Epithelial cell of prostate (primary cell): ENCODE measurements around the gene IRAK4.

ENCODE experiments used
- DNase-seq: peaks from one replicate; pipeline ENCODE4 v3.0.0-alpha.2; 2011; ENCODE audit warnings: low read depth, low spot score
- H3K27ac ChIP-seq: fragments of 450-650 bp; 2 replicates; pipeline ENCODE4 v1.5.1; 2017; ENCODE audit warnings: mild to moderate bottlenecking

The IRAK4 gene

GRCh38 chr12:43763769-43764168, 5.0 kb downstream of the IRAK4 start:
- no peak overlapping the region for H3K27ac ChIP-seq

GRCh38 chr12:43764528-43764927, 5.8 kb downstream of the IRAK4 start:
- no peak overlapping the region for H3K27ac ChIP-seq
- DNase-seq, result no peak

More at GRCh38 chr12:43763769-43764168, 5.0 kb downstream of the IRAK4 start:
- no peak for DNase-seq

GRCh38 chr12:43766291-43766690, 7.5 kb downstream of the IRAK4 start:
- no peak overlapping the region for H3K27ac ChIP-seq
- no peak for DNase-seq

DNA sequence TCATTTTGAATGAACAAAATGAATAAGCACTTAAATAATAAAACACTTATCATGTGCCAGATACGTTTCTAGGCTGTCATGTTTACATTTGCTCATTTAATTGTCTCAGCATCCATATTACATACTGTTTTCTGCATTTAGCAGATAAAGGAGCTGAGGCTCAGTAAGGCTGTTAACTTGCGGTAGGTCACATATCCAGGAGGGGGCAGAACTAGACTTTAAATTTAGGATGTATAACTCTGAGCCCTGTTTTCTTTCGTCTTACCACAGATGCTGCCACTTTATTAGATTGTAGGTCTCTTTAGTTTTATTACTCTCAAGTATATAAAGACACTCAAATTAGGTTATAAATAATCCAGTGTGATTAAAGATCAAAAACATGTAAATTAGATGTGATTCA, 17.7 kb downstream of the IRAK4 start:
- DNase-seq, result no peak
- H3K27ac ChIP-seq, result no peak overlapping the region

GRCh38 chr12:43786899-43787693, 28.3 kb downstream of the IRAK4 start:
- no peak overlapping the region for H3K27ac ChIP-seq

DNA sequence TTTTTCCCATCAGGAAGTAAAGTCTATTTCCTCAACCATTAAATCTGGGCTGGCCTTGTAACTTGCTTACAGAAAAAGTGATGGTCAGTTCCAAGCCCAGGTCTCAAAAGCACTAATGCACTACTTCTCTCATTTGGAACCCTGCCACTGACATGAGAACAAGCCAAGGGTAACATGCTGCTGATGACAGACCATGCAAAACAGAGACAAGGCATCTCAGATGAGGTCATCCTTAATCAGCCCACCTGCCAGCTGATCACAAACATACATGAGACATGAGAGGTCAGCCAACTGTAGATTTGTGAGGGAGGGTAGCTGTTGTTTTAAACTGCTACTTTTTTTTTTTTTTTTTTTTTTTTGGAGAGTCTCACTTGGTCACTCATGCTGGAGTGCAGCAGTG, 31.2 kb downstream of the IRAK4 start:
- H3K27ac ChIP-seq, result peak overlapping the region; percentile 36
- no peak for DNase-seq

More at GRCh38 chr12:43786899-43787693, 28.3 kb downstream of the IRAK4 start:
- DNase-seq, result no peak

GRCh38 chr12:43795716-43796280, 37.0 kb downstream of the IRAK4 start:
- H3K27ac ChIP-seq, result no peak overlapping the region
- no peak for DNase-seq

- no peak for DNase-seq
- H3K27ac ChIP-seq, result no peak overlapping the region
Observed at GRCh38 chr12:43797561-43798217, 38.9 kb downstream of the IRAK4 start.

DNA sequence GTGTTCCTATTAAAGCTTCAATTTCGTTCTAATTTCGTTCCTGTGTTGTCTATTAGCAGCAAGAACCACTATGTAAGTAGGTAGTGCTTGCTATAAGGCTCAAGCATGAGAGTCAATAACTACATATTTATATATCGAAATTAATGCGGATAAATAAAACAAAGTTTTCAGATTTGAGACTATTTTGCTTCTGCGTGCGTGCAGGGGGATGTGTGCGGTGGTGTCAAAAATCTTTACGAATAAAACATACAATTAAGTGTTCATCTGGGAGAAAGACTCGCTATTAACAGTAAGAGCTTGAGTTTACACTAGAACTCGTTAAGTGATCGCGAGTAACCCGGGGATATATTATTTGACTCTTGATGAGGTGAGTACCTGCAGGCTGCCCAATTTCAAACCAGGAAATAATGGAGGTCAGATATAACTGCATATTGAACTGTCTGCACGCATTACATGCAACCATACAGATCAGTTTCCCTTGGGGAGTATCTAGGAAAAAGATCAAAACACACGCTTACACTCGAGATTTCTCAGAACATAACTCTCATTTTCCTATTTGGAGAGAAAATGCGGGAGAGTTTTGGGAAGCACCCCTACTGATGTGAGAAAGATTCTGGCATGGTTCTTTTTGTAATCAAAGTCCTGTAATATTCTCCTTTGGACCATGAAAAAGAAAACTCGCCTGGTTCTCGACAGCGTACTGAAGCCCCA, 46.6 kb downstream of the IRAK4 start:
- H3K27ac ChIP-seq, result peak overlapping the region; percentile 80
- DNase-seq, result no peak

DNA sequence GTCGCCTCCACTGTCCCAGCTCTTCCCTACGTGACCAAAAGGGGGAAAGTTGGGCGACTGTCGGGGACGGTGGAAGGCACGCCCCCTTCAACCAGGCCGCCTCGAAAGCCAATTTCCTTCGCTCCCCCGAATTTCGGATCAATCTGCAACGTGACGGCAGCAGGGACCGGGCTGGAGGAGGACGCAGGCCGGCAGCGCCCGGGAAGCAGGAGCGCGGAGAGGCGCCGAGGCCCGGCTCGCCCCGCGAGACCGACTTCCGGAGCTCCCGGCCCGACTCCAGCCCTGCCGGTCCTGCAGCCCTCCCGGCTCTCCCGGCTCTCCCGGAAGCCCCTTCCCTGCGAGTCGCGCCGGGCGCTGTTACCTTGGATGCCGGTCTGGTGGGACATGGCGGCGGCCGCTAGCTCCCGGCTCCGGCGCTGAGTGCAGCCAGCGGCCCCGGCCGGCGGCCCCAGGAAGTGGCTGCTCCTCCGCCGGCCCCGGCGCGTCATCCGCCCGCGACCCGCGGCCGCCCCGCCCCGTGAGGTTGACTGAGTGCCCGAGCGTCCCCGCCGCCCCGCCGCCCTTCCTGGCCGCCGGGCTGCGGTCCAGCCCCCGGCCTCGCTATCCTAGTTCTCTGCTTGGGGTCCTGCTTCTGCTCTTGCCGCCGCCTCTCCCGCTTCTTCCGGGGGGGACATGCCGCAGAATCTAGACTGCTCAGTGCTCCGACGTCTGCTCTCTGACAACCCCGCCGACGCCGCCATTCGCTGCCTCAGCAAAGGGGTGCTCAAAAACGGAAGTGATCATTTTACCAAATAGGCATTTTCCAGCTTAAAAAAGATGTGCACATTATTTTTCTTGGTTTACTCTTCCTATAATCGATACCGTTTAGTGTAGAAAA, 47.3 kb downstream of the IRAK4 start, which contains the start of gene TWF1:
Gene TWF1 (minus strand): TSS at position 458 of the 877 bp plus-strand sequence. CDS start 72 bp downstream, at position 386.
- peak within 1 kb of the TSS; percentile 80 for H3K27ac ChIP-seq
- DNase-seq, result no peak

DNA sequence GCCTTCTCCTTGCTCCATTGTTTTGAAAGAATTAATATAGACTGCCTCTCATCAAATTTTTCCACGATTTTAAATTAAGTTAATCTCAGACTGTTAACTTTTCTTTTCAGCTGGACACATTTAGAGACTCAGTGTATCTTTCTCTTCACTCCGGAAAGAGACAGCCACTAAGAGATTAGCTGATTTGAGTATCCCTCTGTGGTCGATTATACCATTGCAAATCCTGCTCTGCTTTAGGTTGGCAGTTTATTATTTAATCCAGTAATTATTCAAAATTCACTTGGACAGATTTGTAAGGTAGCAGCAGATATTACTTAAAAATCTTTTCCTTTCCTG, 48.0 kb downstream of the IRAK4 start:
- no peak for DNase-seq
- H3K27ac ChIP-seq, result peak overlapping the region; percentile 80

- DNase-seq, result no peak
Observed at GRCh38 chr12:43807386-43807785, 48.6 kb downstream of the IRAK4 start.

DNA sequence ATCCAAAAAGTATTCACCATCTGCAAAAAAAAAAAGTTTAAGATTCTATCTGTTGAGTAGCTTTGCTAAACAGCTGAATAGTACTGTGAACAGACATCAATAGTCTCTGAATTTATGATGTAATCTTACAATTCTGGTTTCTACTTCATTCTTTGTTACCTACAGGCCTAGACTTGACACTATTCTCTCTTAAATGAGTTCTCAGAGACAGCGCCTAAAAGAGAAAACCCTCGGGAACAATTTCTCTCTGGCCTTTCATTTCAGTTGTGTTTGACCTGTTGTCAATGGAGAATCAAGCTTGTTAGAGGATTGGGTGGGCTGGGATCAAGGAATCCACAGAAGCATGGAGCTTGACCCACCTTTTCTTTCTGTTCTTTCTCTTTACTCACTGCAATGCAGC, 53.3 kb downstream of the IRAK4 start:
- DNase-seq, result no peak
- H3K27ac ChIP-seq, result peak overlapping the region; percentile 80

More at GRCh38 chr12:43807386-43807785, 48.6 kb downstream of the IRAK4 start:
- peak overlapping the region; percentile 80 for H3K27ac ChIP-seq

DNA sequence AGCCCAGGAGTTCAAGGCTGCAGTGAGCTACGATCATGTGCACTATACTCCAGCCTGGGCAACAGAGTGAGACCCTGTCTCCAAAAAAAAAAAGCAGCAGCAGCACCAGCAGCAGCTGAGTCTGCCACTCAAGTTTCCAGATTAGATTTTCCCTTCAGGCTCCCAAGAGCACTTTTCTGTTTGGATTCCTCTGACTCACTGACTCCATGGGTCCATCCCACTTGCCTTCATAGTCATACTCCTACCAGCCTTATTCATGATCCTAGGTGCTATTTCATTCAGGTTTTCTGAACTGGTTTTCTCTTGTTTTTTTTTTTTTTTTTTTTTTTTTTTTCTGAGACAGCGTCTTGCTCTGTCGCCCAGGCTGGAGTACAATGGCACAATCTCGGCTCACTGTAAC, 54.2 kb downstream of the IRAK4 start:
- H3K27ac ChIP-seq, result peak overlapping the region; percentile 80

GRCh38 chr12:43815416-43815815, 56.7 kb downstream of the IRAK4 start:
- DNase-seq, result no peak
- no peak overlapping the region for H3K27ac ChIP-seq

More for the DNA sequence above, 54.2 kb downstream of the IRAK4 start:
- DNase-seq, result peak; percentile 73

DNA sequence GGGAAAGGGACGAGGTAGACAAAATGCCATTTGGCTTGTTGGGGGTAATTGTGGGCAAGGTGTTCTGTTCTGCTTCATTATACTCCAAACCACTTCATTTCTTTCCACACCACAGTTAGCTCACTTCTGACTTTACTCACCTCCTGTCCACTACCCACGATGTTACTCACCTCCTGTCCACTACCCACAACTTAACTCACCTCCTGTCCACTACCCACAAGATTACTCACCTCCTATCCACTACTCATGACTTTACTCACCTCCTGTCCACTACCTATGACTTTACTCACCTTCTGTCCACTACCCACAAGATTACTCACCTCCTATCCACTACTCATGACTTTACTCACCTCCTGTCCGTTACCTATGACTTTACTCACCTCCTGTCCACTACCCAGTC, 57.4 kb downstream of the IRAK4 start:
- DNase-seq, result no peak
- peak overlapping the region; percentile 47 for H3K27ac ChIP-seq

DNA sequence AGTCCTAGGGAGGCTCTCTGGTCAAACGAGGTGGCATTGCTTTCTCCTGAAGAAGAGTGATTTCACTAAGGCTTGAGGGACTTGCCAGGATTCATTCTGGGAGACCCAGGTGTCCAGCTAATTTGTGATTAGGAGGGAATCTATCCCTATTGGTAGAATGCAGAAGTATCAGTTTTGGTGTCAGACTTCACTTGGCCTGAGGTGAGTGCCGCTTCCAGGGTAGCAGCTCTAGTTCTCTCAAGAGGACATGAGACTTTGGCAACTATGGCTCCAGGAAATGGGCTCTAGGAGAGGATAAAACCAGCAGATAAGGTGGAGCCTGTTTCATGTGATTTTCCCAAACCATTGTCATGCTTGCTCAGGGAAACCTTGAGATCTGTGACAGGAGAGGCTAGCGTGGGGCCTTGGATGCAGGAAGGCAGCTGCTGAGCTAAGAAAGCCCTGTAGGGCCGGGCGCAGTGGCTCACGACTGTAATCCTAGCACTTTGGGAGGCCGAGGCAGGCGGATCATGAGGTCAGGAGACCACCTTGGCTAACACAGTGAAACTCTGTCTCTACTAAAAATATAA, 65.5 kb downstream of the IRAK4 start:
- DNase-seq, result no peak
- no peak overlapping the region for H3K27ac ChIP-seq

DNA sequence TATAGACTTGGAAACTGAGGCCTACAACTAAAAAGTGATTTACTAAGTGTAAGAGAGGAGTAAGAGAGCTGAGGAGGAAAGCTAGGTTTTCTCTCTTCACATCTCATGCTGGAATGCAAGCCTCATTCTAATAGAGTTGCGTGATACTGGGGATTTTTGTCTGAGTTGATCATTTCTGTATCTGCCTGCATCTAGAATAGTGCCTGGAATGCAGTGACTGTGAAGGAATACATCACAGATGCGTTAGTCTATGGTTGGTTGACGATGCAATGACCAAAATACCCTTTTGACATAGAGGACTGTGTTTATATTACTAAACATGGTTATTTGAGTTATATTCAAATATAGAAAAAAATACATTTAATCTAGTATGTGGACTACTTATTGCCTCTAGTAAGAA, 67.9 kb downstream of the IRAK4 start:
- DNase-seq, result no peak
- H3K27ac ChIP-seq, result no peak overlapping the region

- DNase-seq, result no peak
Observed at GRCh38 chr12:43827093-43827492, 68.3 kb downstream of the IRAK4 start.

More at GRCh38 chr12:43827093-43827492, 68.3 kb downstream of the IRAK4 start:
- no peak overlapping the region for H3K27ac ChIP-seq
